ENCODE measurements around the gene FLYWCH2. TPM values are rescaled to one million over a fixed set of nuclear protein-coding genes. Genes with fewer than 3 reads are reported as not detected.

The FLYWCH2 gene
- total and polyA plus RNA-seq, 2 of the 13 experiments (the other 11 are each of a cell fraction or from before 2014, with no cell fraction given), result 16.9 to 19.8 TPM

GRCh38 chr16:2838928-2839327 is 44.1 kb upstream of the FLYWCH2 start (continued):
- TF ChIP-seq NRL (CRISPR knock-in tag; IDR thresholded peaks at IDR 0.05; ENCODE audit: borderline replicate concordance) (no peak), RXRB (CRISPR knock-in tag; IDR thresholded peaks at IDR 0.05; ENCODE audit: borderline replicate concordance) (no peak), MLLT10 (CRISPR knock-in tag; IDR thresholded peaks at IDR 0.05) (no peak), THAP11 (CRISPR knock-in tag; IDR thresholded peaks at IDR 0.05) (peak; percentile 49; the same call in 1 of the 2 replicates), MED1 (CRISPR knock-in tag; IDR thresholded peaks at IDR 0.05) (no peak), ZNF232 (CRISPR knock-in tag; IDR thresholded peaks at IDR 0.05; ENCODE audit: borderline replicate concordance) (no peak), ISX (CRISPR knock-in tag; conservative IDR thresholded peaks at IDR 0.05) (no peak), NCOA1 (CRISPR knock-in tag; IDR thresholded peaks at IDR 0.05) (no peak), BRF2 (CRISPR knock-in tag; IDR thresholded peaks at IDR 0.05) (no peak), SNAPC2 (CRISPR knock-in tag; IDR thresholded peaks at IDR 0.05) (no peak), FOXA3 (CRISPR knock-in tag; IDR thresholded peaks at IDR 0.05) (no peak), FOXM1 (CRISPR knock-in tag; IDR thresholded peaks at IDR 0.05) (no peak), ZNF142 (CRISPR knock-in tag; IDR thresholded peaks at IDR 0.05) (no peak), PITX1 (CRISPR knock-in tag; IDR thresholded peaks at IDR 0.05) (peak; percentile 66; the same call in 1 of the 2 replicates), CEBPG (CRISPR knock-in tag; IDR thresholded peaks at IDR 0.05) (no peak), SOX6 (IDR thresholded peaks at IDR 0.05) (no peak), SOX6 (CRISPR knock-in tag; IDR thresholded peaks at IDR 0.05) (peak; percentile 53), IRF1 (CRISPR knock-in tag; IDR thresholded peaks at IDR 0.05; ENCODE audit: low read depth) (no peak), PBX2 (CRISPR knock-in tag; IDR thresholded peaks at IDR 0.05) (no peak), FOXC1 (CRISPR knock-in tag; IDR thresholded peaks at IDR 0.05; ENCODE audit: borderline replicate concordance) (no peak), ZNF274 (CRISPR knock-in tag; IDR thresholded peaks at IDR 0.05) (no peak), ZBTB25 (CRISPR knock-in tag; IDR thresholded peaks at IDR 0.05) (no peak)

Measured in HepG2 (cell line).